Kidney (tissue), 14 donors: ENCODE data around the gene TNFAIP8L3. TPM values are rescaled to one million over a fixed set of nuclear protein-coding genes. Genes with fewer than 3 reads are reported as not detected.

Source experiments
- DNase-seq, 5 donors: peaks; one replicate each; pipeline ENCODE4 v3.0.0-alpha.2; 2013 to 2020
- FAIRE-seq: peaks from 2 replicates; lab custom pipeline; 2012; peaks lifted over from hg19 to GRCh38; lab: Jason Lieb, UNC
- H3K27ac ChIP-seq, 2 donors: one replicate each; pipeline ENCODE4 v1.7.0; 2013; ENCODE audit warnings: low read depth in 2 of 2, low read length in 2 of 2, inconsistent platforms in 1 of 2
- H3K27me3 ChIP-seq: one replicate; pipeline ENCODE4 v1.7.1; 2013; ENCODE audit warnings: low read length, inconsistent platforms; ENCODE audit not compliant: control insufficient read depth, insufficient read depth
- H3K36me3 ChIP-seq, 3 donors: one replicate each; pipeline versions ENCODE4 v1.7.0 to v1.7.1; 2013; ENCODE audit warnings: low read length in 3 of 3, control low read depth in 1 of 3, inconsistent platforms in 1 of 3; ENCODE audit not compliant: insufficient read depth in 3 of 3, control insufficient read depth in 2 of 3
- H3K4me1 ChIP-seq, 3 donors: one replicate each; pipeline versions ENCODE4 v1.7.0 to v1.7.1; 2013; ENCODE audit warnings: low read length in 3 of 3, inconsistent platforms in 1 of 3, low read depth in 1 of 3; ENCODE audit not compliant: control insufficient read depth in 2 of 3, insufficient read depth in 2 of 3
- H3K4me3 ChIP-seq, 3 donors: one replicate each; pipeline versions ENCODE4 v1.7.0 to v1.8.1; 2013; ENCODE audit warnings: low read length in 3 of 3, control low read depth in 1 of 3, inconsistent platforms in 1 of 3
- H3K9ac ChIP-seq, 3 donors: one replicate each; pipeline versions ENCODE4 v1.7.0 to v1.7.1; 2013; ENCODE audit warnings: low read length in 3 of 3, control low read depth in 1 of 3, inconsistent platforms in 1 of 3
- H3K9me3 ChIP-seq, 3 donors: one replicate each; pipeline versions ENCODE4 v1.7.0 to v1.7.1; 2013; ENCODE audit warnings: low read length in 3 of 3, control low read depth in 1 of 3, inconsistent platforms in 1 of 3; ENCODE audit not compliant: control insufficient read depth in 2 of 3, insufficient read depth in 1 of 3
- CTCF ChIP-seq: IDR thresholded peaks from 3 replicates; pipeline ENCODE4 v1.5.1; 2012; ENCODE audit warnings: mild to moderate bottlenecking, moderate library complexity, borderline replicate concordance; ENCODE audit not compliant: insufficient read depth; ENCODE audit errors: extremely low read depth
- intact Hi-C: fragments of 100-400 bp; cut with DNase I; formaldehyde crosslinking; loops from one replicate; pipeline ENCODE4 v1.11.1; 2022
- polyA plus RNA-seq: library from polyadenylated mRNA; stranded (reverse); fragments of 350-450 nt; fragmentation: Illumina TruSeq; extraction: RNeasy Lipid Tissue Mini Kit (QIAGEN cat#74804); gene quantifications from one replicate; pipeline ENCODE4 v1.2.3, GENCODE V29; 2014; ENCODE audit warnings: low read depth, low replicate concordance; ENCODE audit not compliant: insufficient read depth
- total RNA-seq: library from RNA; stranded (reverse); fragmentation: NEBNext Ultra II Directional; extraction: Animal tissue kit (Norgen Biotek cat#: 25700); gene quantifications from one replicate; pipeline ENCODE4 v1.2.1, GENCODE V29; 2021
- donor health status: control.
- donor health status: control.
- donor health status: control.
- donor health status: control.
- donor health status: control.
- donor health status: DM: yes; HTN: yes; CAD: no.
- donor health status: Normal renal cell carcinoma (clear cell type).

TNFAIP8L3 gene
- total and polyA plus RNA-seq, 2 donors from 2014 or later = 2.4 to 8.9 TPM

DNA sequence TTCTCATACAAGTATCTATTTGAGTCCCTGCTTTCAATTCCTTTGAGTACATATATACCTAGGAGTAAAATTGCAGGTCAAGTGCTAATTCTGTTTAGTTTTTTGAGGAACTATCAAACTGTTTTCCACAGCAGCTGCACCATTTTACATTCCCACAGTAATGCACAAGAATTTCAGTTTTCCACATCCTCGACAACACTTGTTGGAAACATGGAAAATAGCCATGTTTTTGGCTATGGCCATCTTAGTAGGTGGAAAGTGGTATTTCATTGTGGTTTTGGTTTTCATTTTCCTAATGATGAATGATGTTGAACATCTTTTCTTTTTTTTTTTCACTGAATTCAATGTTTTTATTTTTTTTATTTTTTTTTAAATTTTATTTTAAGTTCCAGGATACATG, 44.4 kb upstream of the TNFAIP8L3 start:
- intact Hi-C loops = no loop called here
- FAIRE-seq = no peak
- DNase-seq = no peak
- Histone ChIP-seq H3K27me3 (no peaks in the 10 kb centered on the region), H3K9ac (no peak overlapping the region), H3K27ac (no peak overlapping the region), H3K36me3 (no peaks in the 10 kb centered on the region), H3K4me3 (no peak overlapping the region), H3K4me1 (no peaks in the 10 kb centered on the region), H3K9me3 (no peaks in the 10 kb centered on the region)
- TF ChIP-seq CTCF = no peak

DNA sequence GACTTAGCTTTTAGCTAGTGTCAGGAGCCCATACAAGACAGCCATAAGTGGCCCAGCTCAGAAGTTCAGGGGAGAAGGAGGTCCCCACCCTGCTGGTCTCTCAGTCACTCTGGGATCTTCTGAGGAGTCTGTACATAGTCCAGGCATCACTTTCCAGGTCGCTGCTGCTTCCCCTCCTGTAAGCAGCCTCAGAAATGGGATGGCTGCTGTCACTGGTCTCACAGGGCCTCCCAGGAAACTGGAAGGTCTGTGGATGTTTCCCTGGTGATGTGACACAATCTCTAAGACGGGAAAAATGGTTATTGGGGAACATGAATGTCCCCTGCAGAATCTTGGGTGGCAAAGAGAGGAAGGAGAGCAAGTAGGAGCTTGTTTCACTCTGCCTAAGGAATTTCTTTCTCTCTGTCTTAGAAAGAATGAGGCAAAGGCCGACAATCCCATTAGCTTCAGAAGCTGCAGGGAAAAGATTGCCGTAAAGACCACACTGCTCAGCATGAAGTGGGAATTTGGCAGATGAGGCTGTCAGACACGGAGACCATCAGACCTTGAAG, 43.2 kb upstream of the TNFAIP8L3 start:
- no peaks in the 10 kb centered on the region for H3K27me3 ChIP-seq
- H3K9me3 ChIP-seq = no peaks in the 10 kb centered on the region
- DNase-seq (no peak), FAIRE-seq (no peak)
- no peaks in the 10 kb centered on the region for H3K36me3 ChIP-seq
- no peak overlapping the region for H3K9ac ChIP-seq
- TF ChIP-seq CTCF = no peak
- H3K27ac ChIP-seq = no peak overlapping the region
- H3K4me1 ChIP-seq = no peaks in the 10 kb centered on the region
- intact Hi-C loops = no loop called here
- no peak overlapping the region for H3K4me3 ChIP-seq

DNA sequence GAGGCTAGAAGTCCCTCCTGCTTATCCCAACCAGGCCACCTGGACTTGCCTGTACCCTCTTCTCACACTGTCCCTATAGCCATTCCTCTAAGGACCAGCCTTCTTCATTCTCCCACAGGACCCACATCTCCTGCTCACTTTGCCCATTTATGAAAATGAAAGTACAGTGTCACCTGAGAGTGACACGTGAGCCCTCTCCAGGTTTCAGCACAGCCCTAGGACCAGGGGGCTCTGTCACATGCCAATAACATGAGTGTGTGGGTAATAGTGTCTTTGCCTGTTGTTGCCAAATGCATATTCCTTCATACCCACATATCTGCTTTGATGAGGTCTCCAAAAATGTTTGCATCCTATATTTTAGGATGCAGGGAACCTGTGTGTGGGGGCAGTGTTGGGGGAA, 42.3 kb upstream of the TNFAIP8L3 start:
- intact Hi-C loops = no loop called here
- DNase-seq (no peak), FAIRE-seq (no peak)
- H3K9me3 ChIP-seq = no peaks in the 10 kb centered on the region
- H3K4me3 ChIP-seq = no peak overlapping the region
- no peaks in the 10 kb centered on the region for H3K27me3 ChIP-seq
- TF ChIP-seq CTCF = no peak
- H3K36me3 ChIP-seq = no peaks in the 10 kb centered on the region
- H3K27ac ChIP-seq = no peak overlapping the region
- no peaks in the 10 kb centered on the region for H3K4me1 ChIP-seq
- no peak overlapping the region for H3K9ac ChIP-seq

- Histone ChIP-seq H3K4me3 (no peak overlapping the region), H3K4me1 (no peaks in the 10 kb centered on the region), H3K36me3 (no peaks in the 10 kb centered on the region), H3K9me3 (no peaks in the 10 kb centered on the region), H3K9ac (no peak overlapping the region), H3K27me3 (no peaks in the 10 kb centered on the region), H3K27ac (no peak overlapping the region)
- DNase-seq (peak in 1 of 5 donors; percentile 4), FAIRE-seq (no peak)
- intact Hi-C loops = no loop called here
- no peak for TF ChIP-seq CTCF
Measured at GRCh38 chr15:51135276-51135675, 40.6 kb upstream of the TNFAIP8L3 start.
